Measurements from ENCODE around the gene OGFOD3.

OGFOD3 gene

DNA sequence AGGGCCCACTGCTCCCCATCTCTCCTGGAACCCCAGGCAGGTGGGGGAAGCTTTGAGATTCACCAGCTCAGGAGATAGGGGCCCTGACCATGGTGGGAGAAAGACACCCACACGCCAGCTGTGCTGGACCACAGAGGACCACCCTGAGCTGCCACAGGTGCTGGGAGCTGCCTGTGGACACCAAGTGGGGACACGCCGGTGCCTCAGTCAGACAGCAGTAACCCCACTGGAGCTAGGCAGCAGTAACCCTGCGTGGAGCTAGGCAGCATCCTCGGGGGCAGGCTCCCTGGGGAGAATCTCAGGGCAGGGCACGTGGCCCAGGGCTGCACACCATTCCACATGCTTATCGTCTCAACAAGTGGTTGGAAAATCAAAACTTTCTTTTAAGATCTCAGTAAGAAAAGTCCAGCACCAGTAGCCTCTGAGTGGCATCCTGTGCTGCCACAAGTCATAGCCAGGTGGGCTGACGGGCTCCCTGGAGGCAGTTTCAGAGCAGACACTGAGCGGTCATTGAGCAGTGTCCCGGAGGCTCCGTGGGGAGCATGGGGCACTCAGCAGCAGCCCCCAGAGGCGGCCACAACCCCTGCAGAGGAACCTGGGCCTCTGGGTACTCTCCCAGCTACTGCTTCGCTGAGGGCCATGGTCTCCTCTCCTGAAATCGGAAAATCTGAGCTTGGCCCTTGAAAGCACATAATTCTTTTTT lies 8.2 kb downstream of the OGFOD3 start:
- H3K9me3 ChIP-seq (ENCODE audit: control insufficient read depth, insufficient read depth, low read length) = no peaks in the 10 kb centered on the region
- H3K27me3 ChIP-seq (ENCODE audit: control insufficient read depth, insufficient read depth, low read length) = no peaks in the 10 kb centered on the region
- no peaks in the 10 kb centered on the region for H3K36me3 ChIP-seq (ENCODE audit: control insufficient read depth, insufficient read depth, low read length)
- H3K4me3 ChIP-seq (ENCODE audit: low read depth, low read length) = no peak overlapping the region
- no peak overlapping the region for H3K9ac ChIP-seq (ENCODE audit: low read depth, low read length)
- no peaks in the 10 kb centered on the region for H3K4me1 ChIP-seq (ENCODE audit: control insufficient read depth, insufficient read depth, low read length)

GRCh38 chr17:82408938-82409318 lies 9.5 kb downstream of the OGFOD3 start:
- H3K9ac ChIP-seq (ENCODE audit: low read depth, low read length) = no peak overlapping the region
- H3K4me1 ChIP-seq (ENCODE audit: control insufficient read depth, insufficient read depth, low read length) = no peaks in the 10 kb centered on the region
- H3K27me3 ChIP-seq (ENCODE audit: control insufficient read depth, insufficient read depth, low read length) = no peaks in the 10 kb centered on the region
- H3K9me3 ChIP-seq (ENCODE audit: control insufficient read depth, insufficient read depth, low read length) = no peaks in the 10 kb centered on the region
- H3K36me3 ChIP-seq (ENCODE audit: control insufficient read depth, insufficient read depth, low read length) = peaks cover 2% of the 10 kb centered on the region
- no peak overlapping the region for H3K4me3 ChIP-seq (ENCODE audit: low read depth, low read length)

DNA sequence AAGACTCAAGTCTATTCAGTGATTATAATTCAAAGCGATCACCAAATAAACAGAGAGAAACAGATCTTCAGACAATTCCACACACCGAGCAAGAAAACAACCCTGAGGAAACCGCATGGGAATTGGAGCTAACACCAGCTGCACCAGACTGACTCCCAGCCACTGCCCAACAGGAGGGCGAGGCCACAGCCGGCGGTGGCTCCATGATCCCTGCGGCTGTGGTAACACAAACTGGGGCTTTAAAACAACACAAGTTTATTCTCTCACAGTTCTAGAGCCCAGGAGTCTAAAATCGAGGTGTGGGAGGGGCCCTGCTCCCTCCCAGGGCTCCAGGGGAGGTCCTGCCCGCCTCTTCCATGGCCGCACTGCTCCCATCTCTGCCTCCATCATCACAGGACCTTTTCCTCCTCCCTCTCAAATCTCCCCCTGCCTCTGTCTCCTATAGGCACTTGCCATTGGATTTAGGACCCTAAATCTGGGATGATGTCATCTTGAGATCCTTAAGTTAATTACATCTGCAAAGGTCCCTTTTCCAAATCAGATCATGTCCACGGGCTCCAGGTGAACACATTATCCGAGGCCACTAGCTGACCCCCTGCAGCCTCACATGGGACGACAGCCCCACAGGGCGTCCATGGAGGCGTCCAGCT lies 10.0 kb downstream of the OGFOD3 start:
- no peaks in the 10 kb centered on the region for H3K4me1 ChIP-seq (ENCODE audit: control insufficient read depth, insufficient read depth, low read length)
- H3K4me3 ChIP-seq (ENCODE audit: low read depth, low read length) = no peak overlapping the region
- peaks cover 2% of the 10 kb centered on the region for H3K36me3 ChIP-seq (ENCODE audit: control insufficient read depth, insufficient read depth, low read length)
- no peaks in the 10 kb centered on the region for H3K27me3 ChIP-seq (ENCODE audit: control insufficient read depth, insufficient read depth, low read length)
- no peaks in the 10 kb centered on the region for H3K9me3 ChIP-seq (ENCODE audit: control insufficient read depth, insufficient read depth, low read length)
- no peak overlapping the region for H3K9ac ChIP-seq (ENCODE audit: low read depth, low read length)

DNA sequence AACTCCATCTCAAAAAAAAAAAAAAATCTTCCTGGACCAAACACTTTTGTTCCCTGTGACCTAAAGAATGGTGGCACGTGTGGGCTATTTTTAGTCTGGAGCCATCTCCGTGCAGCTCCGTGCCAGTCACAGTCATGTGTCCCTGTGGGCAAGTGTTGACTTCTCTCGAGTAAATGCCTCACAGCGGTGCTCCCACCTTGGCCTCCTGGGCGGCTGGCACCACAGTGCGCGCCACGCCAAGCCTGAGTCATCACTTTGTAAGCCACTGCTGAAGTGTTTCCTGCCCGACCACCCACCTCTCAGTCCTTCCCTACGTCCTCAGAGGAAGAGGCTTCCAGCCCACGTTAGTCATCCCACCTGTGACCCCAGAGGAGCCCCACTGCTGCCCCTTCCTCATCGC lies 11.1 kb downstream of the OGFOD3 start:
- Histone ChIP-seq H3K9ac (ENCODE audit: low read depth, low read length) (no peak overlapping the region), H3K4me1 (ENCODE audit: control insufficient read depth, insufficient read depth, low read length) (no peaks in the 10 kb centered on the region), H3K27me3 (ENCODE audit: control insufficient read depth, insufficient read depth, low read length) (no peaks in the 10 kb centered on the region), H3K36me3 (ENCODE audit: control insufficient read depth, insufficient read depth, low read length) (peaks cover 2% of the 10 kb centered on the region), H3K9me3 (ENCODE audit: control insufficient read depth, insufficient read depth, low read length) (no peaks in the 10 kb centered on the region), H3K4me3 (ENCODE audit: low read depth, low read length) (no peak overlapping the region)

GRCh38 chr17:82406131-82406671 lies 12.2 kb downstream of the OGFOD3 start:
- H3K9me3 ChIP-seq (ENCODE audit: control insufficient read depth, insufficient read depth, low read length) = no peaks in the 10 kb centered on the region
- H3K9ac ChIP-seq (ENCODE audit: low read depth, low read length) = no peak overlapping the region
- no peaks in the 10 kb centered on the region for H3K27me3 ChIP-seq (ENCODE audit: control insufficient read depth, insufficient read depth, low read length)
- peaks cover 4% of the 10 kb centered on the region for H3K36me3 ChIP-seq (ENCODE audit: control insufficient read depth, insufficient read depth, low read length)
- H3K4me3 ChIP-seq (ENCODE audit: low read depth, low read length) = no peak overlapping the region
- no peaks in the 10 kb centered on the region for H3K4me1 ChIP-seq (ENCODE audit: control insufficient read depth, insufficient read depth, low read length)

DNA sequence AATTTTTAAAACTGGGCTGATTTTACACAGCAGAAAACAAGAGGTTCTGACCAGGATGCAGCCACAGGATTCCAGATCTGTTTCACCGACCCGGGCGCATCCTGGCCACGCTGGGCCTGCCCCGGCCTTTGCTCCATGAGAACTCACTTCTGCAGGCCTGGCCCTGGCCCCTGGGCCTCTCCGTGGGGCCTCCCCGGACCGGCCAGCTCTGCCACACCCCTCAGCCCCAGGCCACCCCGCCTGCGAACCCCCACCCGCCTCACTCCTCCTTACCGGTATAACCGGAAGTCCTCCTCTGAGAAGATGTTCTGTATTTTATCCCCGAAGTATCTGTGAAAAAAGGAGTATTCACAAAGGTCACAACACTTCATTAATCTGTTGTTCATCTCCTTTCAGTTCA lies 13.3 kb downstream of the OGFOD3 start:
- no peak overlapping the region for H3K9ac ChIP-seq (ENCODE audit: low read depth, low read length)
- no peak overlapping the region for H3K4me3 ChIP-seq (ENCODE audit: low read depth, low read length)
- H3K27me3 ChIP-seq (ENCODE audit: control insufficient read depth, insufficient read depth, low read length) = no peaks in the 10 kb centered on the region
- H3K4me1 ChIP-seq (ENCODE audit: control insufficient read depth, insufficient read depth, low read length) = no peaks in the 10 kb centered on the region
- H3K9me3 ChIP-seq (ENCODE audit: control insufficient read depth, insufficient read depth, low read length) = no peaks in the 10 kb centered on the region
- peaks cover 4% of the 10 kb centered on the region for H3K36me3 ChIP-seq (ENCODE audit: control insufficient read depth, insufficient read depth, low read length)

- H3K36me3 ChIP-seq (ENCODE audit: control insufficient read depth, insufficient read depth, low read length) = peaks cover 4% of the 10 kb centered on the region
- no peak overlapping the region for H3K4me3 ChIP-seq (ENCODE audit: low read depth, low read length)
- no peaks in the 10 kb centered on the region for H3K9me3 ChIP-seq (ENCODE audit: control insufficient read depth, insufficient read depth, low read length)
- no peaks in the 10 kb centered on the region for H3K27me3 ChIP-seq (ENCODE audit: control insufficient read depth, insufficient read depth, low read length)
- no peak overlapping the region for H3K9ac ChIP-seq (ENCODE audit: low read depth, low read length)
- no peaks in the 10 kb centered on the region for H3K4me1 ChIP-seq (ENCODE audit: control insufficient read depth, insufficient read depth, low read length)
Measured at GRCh38 chr17:82403662-82404660, 14.4 kb downstream of the OGFOD3 start.

- Histone ChIP-seq H3K4me3 (ENCODE audit: low read depth, low read length) (no peak overlapping the region), H3K36me3 (ENCODE audit: control insufficient read depth, insufficient read depth, low read length) (peaks cover 4% of the 10 kb centered on the region), H3K27me3 (ENCODE audit: control insufficient read depth, insufficient read depth, low read length) (no peaks in the 10 kb centered on the region), H3K4me1 (ENCODE audit: control insufficient read depth, insufficient read depth, low read length) (no peaks in the 10 kb centered on the region), H3K9ac (ENCODE audit: low read depth, low read length) (no peak overlapping the region), H3K9me3 (ENCODE audit: control insufficient read depth, insufficient read depth, low read length) (no peaks in the 10 kb centered on the region)
Measured at GRCh38 chr17:82402865-82403264, 15.5 kb downstream of the OGFOD3 start.

DNA sequence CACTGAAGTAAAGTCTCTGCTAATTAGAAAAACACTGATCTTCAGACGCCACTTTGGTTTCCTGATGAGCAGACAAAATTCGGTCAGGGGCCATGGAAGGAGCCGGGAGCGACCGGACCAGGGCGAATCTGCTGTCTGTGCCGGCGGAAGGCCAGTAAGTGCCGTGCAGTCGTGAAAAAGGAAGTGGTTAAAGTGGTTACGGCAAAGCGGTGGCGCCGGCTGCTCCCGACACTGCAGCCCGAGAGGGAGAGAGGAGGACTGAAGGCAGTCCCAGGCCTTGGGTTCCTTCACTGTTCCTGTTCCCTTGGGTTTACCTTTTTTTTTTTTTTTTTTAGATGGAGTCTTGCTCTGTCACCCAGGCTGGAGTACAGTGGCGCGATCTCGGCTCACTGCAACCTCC lies 17.6 kb downstream of the OGFOD3 start:
- no peaks in the 10 kb centered on the region for H3K27me3 ChIP-seq (ENCODE audit: control insufficient read depth, insufficient read depth, low read length)
- no peaks in the 10 kb centered on the region for H3K9me3 ChIP-seq (ENCODE audit: control insufficient read depth, insufficient read depth, low read length)
- H3K4me3 ChIP-seq (ENCODE audit: low read depth, low read length) = no peak overlapping the region
- no peak overlapping the region for H3K9ac ChIP-seq (ENCODE audit: low read depth, low read length)
- no peaks in the 10 kb centered on the region for H3K4me1 ChIP-seq (ENCODE audit: control insufficient read depth, insufficient read depth, low read length)
- peaks cover 4% of the 10 kb centered on the region for H3K36me3 ChIP-seq (ENCODE audit: control insufficient read depth, insufficient read depth, low read length)

DNA sequence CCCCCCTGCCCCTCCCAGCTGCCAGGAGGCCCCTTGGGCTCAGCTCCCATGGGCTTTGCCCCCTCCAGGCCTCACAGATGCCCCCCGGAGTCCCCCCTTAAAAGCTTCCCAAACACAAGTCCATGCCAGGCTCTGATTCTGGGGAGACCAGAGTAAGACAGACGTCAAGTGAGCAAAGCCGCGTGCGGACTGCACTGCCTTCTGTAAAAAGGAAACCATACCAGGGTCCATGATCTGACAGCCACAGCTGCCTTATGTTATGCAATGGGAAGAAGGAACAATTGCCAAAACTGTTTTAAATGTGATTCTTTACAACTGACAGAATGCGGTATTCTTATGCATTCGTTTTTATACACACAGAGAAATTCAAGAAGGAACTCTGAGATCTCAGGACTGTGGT lies 18.2 kb downstream of the OGFOD3 start:
- Histone ChIP-seq H3K9ac (ENCODE audit: low read depth, low read length) (no peak overlapping the region), H3K36me3 (ENCODE audit: control insufficient read depth, insufficient read depth, low read length) (peaks cover 4% of the 10 kb centered on the region), H3K27me3 (ENCODE audit: control insufficient read depth, insufficient read depth, low read length) (no peaks in the 10 kb centered on the region), H3K4me3 (ENCODE audit: low read depth, low read length) (no peak overlapping the region), H3K4me1 (ENCODE audit: control insufficient read depth, insufficient read depth, low read length) (no peaks in the 10 kb centered on the region), H3K9me3 (ENCODE audit: control insufficient read depth, insufficient read depth, low read length) (no peaks in the 10 kb centered on the region)

GRCh38 chr17:82399601-82400101 lies 18.7 kb downstream of the OGFOD3 start:
- Histone ChIP-seq H3K4me3 (ENCODE audit: low read depth, low read length) (no peak overlapping the region), H3K36me3 (ENCODE audit: control insufficient read depth, insufficient read depth, low read length) (peaks cover 4% of the 10 kb centered on the region), H3K9ac (ENCODE audit: low read depth, low read length) (no peak overlapping the region), H3K27me3 (ENCODE audit: control insufficient read depth, insufficient read depth, low read length) (no peaks in the 10 kb centered on the region), H3K4me1 (ENCODE audit: control insufficient read depth, insufficient read depth, low read length) (no peaks in the 10 kb centered on the region), H3K9me3 (ENCODE audit: control insufficient read depth, insufficient read depth, low read length) (no peaks in the 10 kb centered on the region)
